Vagina (tissue), 2 donors: ENCODE measurements around the gene TRMU.

ENCODE experiments used
- CTCF ChIP-seq, 3 experiments: fragments of 450-650 bp in 2 of 3; fragments of 200-600 bp in 1 of 3; sonication (generic) in 1 of 3; IDR thresholded peaks; one replicate each; pipeline ENCODE4 v1.5.1; 2017 to 2019; ENCODE audit warnings: antibody characterized with exemption in 3 of 3, mild to moderate bottlenecking in 2 of 3, moderate library complexity in 2 of 3
- POLR2A ChIP-seq, 2 donors: fragments of 450-650 bp; IDR thresholded peaks; one replicate each; pipeline ENCODE4 v1.6.1; 2017; ENCODE audit warnings: antibody characterized with exemption in 2 of 2, mild to moderate bottlenecking in 2 of 2, moderate library complexity in 2 of 2

DNA sequence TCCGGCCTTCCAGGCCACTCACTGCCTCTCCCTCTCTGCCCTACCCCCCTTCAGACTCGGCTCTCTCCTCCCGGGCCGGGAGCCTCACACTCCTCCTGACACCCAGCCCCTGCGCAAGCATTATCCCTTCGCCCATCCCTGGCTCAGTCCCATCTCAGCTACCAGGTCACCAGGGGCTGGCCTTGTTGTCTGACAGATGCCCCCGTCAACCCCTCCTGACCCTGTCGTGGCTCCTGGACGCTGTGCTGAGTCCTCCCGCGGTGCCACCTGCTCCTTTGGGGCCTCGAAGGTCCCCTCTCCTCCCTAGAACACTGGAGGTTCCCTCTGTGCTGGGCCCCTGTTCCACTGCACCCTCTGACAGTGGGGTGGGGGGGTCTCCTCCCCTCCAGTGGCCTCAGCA is 32.9 kb downstream of the TRMU start:
- TF ChIP-seq CTCF (IDR thresholded peaks at IDR 0.05) (no peak), POLR2A (IDR thresholded peaks at IDR 0.05) (no peak)
